Measurements from ENCODE around the gene EPHA5. TPM values are rescaled to one million over a fixed set of nuclear protein-coding genes. Genes with fewer than 3 reads are reported as not detected.

Gene EPHA5
- total RNA-seq, 1 donor from 2014 or later: 1.2 TPM

GRCh38 chr4:65624651-65625050 lies 45.6 kb downstream of the EPHA5 start:
- no peak for DNase-seq (ENCODE audit: extremely low spot score in 2 of 2)
- TF ChIP-seq POLR2AphosphoS5 (IDR thresholded peaks at IDR 0.05; ENCODE audit: insufficient read depth in 1 of 2, low read depth in 1 of 2): no peak
- no peak for TF ChIP-seq POLR2A (IDR thresholded peaks at IDR 0.05)
- TF ChIP-seq, protein P1, sequence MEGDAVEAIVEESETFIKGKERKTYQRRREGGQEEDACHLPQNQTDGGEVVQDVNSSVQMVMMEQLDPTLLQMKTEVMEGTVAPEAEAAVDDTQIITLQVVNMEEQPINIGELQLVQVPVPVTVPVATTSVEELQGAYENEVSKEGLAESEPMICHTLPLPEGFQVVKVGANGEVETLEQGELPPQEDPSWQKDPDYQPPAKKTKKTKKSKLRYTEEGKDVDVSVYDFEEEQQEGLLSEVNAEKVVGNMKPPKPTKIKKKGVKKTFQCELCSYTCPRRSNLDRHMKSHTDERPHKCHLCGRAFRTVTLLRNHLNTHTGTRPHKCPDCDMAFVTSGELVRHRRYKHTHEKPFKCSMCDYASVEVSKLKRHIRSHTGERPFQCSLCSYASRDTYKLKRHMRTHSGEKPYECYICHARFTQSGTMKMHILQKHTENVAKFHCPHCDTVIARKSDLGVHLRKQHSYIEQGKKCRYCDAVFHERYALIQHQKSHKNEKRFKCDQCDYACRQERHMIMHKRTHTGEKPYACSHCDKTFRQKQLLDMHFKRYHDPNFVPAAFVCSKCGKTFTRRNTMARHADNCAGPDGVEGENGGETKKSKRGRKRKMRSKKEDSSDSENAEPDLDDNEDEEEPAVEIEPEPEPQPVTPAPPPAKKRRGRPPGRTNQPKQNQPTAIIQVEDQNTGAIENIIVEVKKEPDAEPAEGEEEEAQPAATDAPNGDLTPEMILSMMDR (IDR thresholded peaks at IDR 0.05): no peak
- Histone ChIP-seq H3K4me3 (no peak overlapping the region), H3K27me3 (no peaks in the 10 kb centered on the region), H3K36me3 (no peaks in the 10 kb centered on the region), H3K27ac (no peak overlapping the region), H3K9me3 (no peaks in the 10 kb centered on the region), H3K4me1 (no peaks in the 10 kb centered on the region)
- intact Hi-C loops (cut with DNase I): no loop called here

DNA sequence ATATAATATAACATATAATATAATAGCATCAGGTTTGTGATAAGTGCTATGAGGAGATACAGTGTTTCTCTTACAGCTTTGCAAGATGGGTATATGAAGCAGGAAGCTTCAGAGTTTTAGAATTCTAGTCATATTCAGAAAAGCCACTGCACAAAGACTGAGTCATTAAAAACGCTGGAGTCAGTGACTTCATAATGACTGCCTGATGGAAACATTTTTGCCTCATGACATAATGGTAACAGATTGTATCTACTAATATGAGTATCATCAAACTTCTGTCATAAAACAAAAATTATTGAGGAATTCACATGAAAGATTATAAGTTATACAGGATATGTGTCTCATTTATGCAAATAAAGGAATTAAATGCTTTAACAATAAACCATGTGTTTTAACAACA lies 46.8 kb downstream of the EPHA5 start:
- intact Hi-C loops (cut with DNase I): no loop called here

GRCh38 chr4:65617416-65617815 lies 52.9 kb downstream of the EPHA5 start:
- Histone ChIP-seq H3K27me3 (no peaks in the 10 kb centered on the region), H3K27ac (no peak overlapping the region), H3K9me3 (no peaks in the 10 kb centered on the region), H3K4me1 (no peaks in the 10 kb centered on the region), H3K36me3 (no peaks in the 10 kb centered on the region), H3K4me3 (no peak overlapping the region)
- no peak for DNase-seq (ENCODE audit: extremely low spot score in 2 of 2)
- TF ChIP-seq POLR2A (IDR thresholded peaks at IDR 0.05) (no peak), POLR2AphosphoS5 (IDR thresholded peaks at IDR 0.05; ENCODE audit: insufficient read depth in 1 of 2, low read depth in 1 of 2) (no peak)
- TF ChIP-seq, protein P1 (IDR thresholded peaks at IDR 0.05): no peak
- intact Hi-C loops (cut with DNase I): no loop called here

More for the DNA sequence above, 46.8 kb downstream of the EPHA5 start:
- no peak overlapping the region for H3K27ac ChIP-seq
- TF ChIP-seq POLR2A (IDR thresholded peaks at IDR 0.05) (no peak), POLR2AphosphoS5 (IDR thresholded peaks at IDR 0.05; ENCODE audit: insufficient read depth in 1 of 2, low read depth in 1 of 2) (no peak)
- TF ChIP-seq, protein P1 (IDR thresholded peaks at IDR 0.05): no peak
- H3K4me3 ChIP-seq: no peak overlapping the region
- no peaks in the 10 kb centered on the region for H3K36me3 ChIP-seq
- no peaks in the 10 kb centered on the region for H3K9me3 ChIP-seq
- DNase-seq (ENCODE audit: extremely low spot score in 2 of 2): no peak
- H3K4me1 ChIP-seq: no peaks in the 10 kb centered on the region
- H3K27me3 ChIP-seq: no peaks in the 10 kb centered on the region

GRCh38 chr4:65604515-65604914 lies 65.8 kb downstream of the EPHA5 start:
- Histone ChIP-seq H3K4me1 (no peaks in the 10 kb centered on the region), H3K27me3 (no peaks in the 10 kb centered on the region), H3K4me3 (no peak overlapping the region), H3K36me3 (no peaks in the 10 kb centered on the region), H3K27ac (no peak overlapping the region), H3K9me3 (no peaks in the 10 kb centered on the region)
- intact Hi-C loops (cut with DNase I): no loop called here
- DNase-seq (ENCODE audit: extremely low spot score in 2 of 2): no peak
- TF ChIP-seq POLR2AphosphoS5 (IDR thresholded peaks at IDR 0.05; ENCODE audit: insufficient read depth in 1 of 2, low read depth in 1 of 2): no peak
- TF ChIP-seq, protein P1 (IDR thresholded peaks at IDR 0.05): no peak
- no peak for TF ChIP-seq POLR2A (IDR thresholded peaks at IDR 0.05)

GRCh38 chr4:65600656-65601055 lies 69.6 kb downstream of the EPHA5 start:
- DNase-seq (ENCODE audit: extremely low spot score in 2 of 2): no peak
- intact Hi-C loops (cut with DNase I): no loop called here
- Histone ChIP-seq H3K27ac (no peak overlapping the region), H3K36me3 (no peaks in the 10 kb centered on the region), H3K4me3 (no peak overlapping the region), H3K9me3 (no peaks in the 10 kb centered on the region), H3K27me3 (no peaks in the 10 kb centered on the region), H3K4me1 (no peaks in the 10 kb centered on the region)
- TF ChIP-seq POLR2A (IDR thresholded peaks at IDR 0.05): no peak
- TF ChIP-seq POLR2AphosphoS5 (IDR thresholded peaks at IDR 0.05; ENCODE audit: insufficient read depth in 1 of 2, low read depth in 1 of 2): no peak
- TF ChIP-seq, protein P1 (IDR thresholded peaks at IDR 0.05): no peak

Measured in vagina (tissue), 2 donors.